Measurements from ENCODE around the gene SUGP2.

Gene SUGP2

GRCh38 chr19:18946335-18946734 lies 87.0 kb downstream of the SUGP2 start:
- Histone ChIP-seq H3K4me1 (ENCODE audit: control insufficient read depth, insufficient read depth, low read length) (peaks cover 6% of the 10 kb centered on the region), H3K9ac (ENCODE audit: low read depth, low read length) (no peak overlapping the region), H3K4me2 (ENCODE audit: low read length) (no peak overlapping the region), H3K36me3 (ENCODE audit: insufficient read depth, low read length) (peaks cover 23% of the 10 kb centered on the region), H3K4me3 (ENCODE audit: low read length) (no peak overlapping the region), H3K9me3 (replicated peaks; ENCODE audit: low read length) (no peaks in the 10 kb centered on the region), H3K27me3 (ENCODE audit: control insufficient read depth, insufficient read depth, low read length) (no peaks in the 10 kb centered on the region)

- Histone ChIP-seq H3K9ac (ENCODE audit: low read depth, low read length) (no peak overlapping the region), H3K4me2 (ENCODE audit: low read length) (no peak overlapping the region), H3K9me3 (replicated peaks; ENCODE audit: low read length) (no peaks in the 10 kb centered on the region), H3K4me3 (ENCODE audit: low read length) (no peak overlapping the region), H3K36me3 (ENCODE audit: insufficient read depth, low read length) (peaks cover 23% of the 10 kb centered on the region), H3K27me3 (ENCODE audit: control insufficient read depth, insufficient read depth, low read length) (no peaks in the 10 kb centered on the region), H3K4me1 (ENCODE audit: control insufficient read depth, insufficient read depth, low read length) (peaks cover 6% of the 10 kb centered on the region)
Measured at GRCh38 chr19:18945297-18945696, 88.0 kb downstream of the SUGP2 start.

DNA sequence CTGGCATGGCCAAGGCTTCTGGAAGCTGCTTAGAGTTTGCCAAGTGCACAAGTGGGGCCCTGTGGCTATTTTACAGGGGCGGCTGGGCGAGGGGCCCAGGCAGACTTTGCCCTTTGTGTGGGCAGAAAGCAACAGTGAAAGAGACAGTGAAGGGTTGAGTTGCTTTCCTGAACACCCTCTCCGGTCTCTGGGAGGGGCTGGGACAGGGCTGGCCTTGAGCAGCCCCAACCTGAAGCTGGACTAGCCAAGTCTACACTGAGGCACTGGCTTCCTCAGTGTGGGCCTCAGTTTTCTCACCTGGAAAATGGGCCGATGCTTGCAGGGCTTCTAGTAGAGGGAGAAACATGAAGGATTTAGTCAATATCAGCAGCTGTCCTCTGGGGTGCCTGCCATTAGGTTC lies 89.9 kb downstream of the SUGP2 start:
- Histone ChIP-seq H3K4me3 (ENCODE audit: low read length) (no peak overlapping the region), H3K9me3 (replicated peaks; ENCODE audit: low read length) (no peaks in the 10 kb centered on the region), H3K9ac (ENCODE audit: low read depth, low read length) (no peak overlapping the region), H3K36me3 (ENCODE audit: insufficient read depth, low read length) (peaks cover 24% of the 10 kb centered on the region), H3K4me2 (ENCODE audit: low read length) (no peak overlapping the region), H3K27me3 (ENCODE audit: control insufficient read depth, insufficient read depth, low read length) (no peaks in the 10 kb centered on the region), H3K4me1 (ENCODE audit: control insufficient read depth, insufficient read depth, low read length) (peaks cover 12% of the 10 kb centered on the region)

GRCh38 chr19:18942692-18943091 lies 90.6 kb downstream of the SUGP2 start:
- peaks cover 12% of the 10 kb centered on the region for H3K4me1 ChIP-seq (ENCODE audit: control insufficient read depth, insufficient read depth, low read length)
- no peaks in the 10 kb centered on the region for H3K27me3 ChIP-seq (ENCODE audit: control insufficient read depth, insufficient read depth, low read length)
- no peak overlapping the region for H3K4me2 ChIP-seq (ENCODE audit: low read length)
- no peak overlapping the region for H3K4me3 ChIP-seq (ENCODE audit: low read length)
- no peaks in the 10 kb centered on the region for H3K9me3 ChIP-seq (replicated peaks; ENCODE audit: low read length)
- H3K9ac ChIP-seq (ENCODE audit: low read depth, low read length): no peak overlapping the region
- peaks cover 24% of the 10 kb centered on the region for H3K36me3 ChIP-seq (ENCODE audit: insufficient read depth, low read length)

- Histone ChIP-seq H3K27me3 (ENCODE audit: control insufficient read depth, insufficient read depth, low read length) (no peaks in the 10 kb centered on the region), H3K9ac (ENCODE audit: low read depth, low read length) (no peak overlapping the region), H3K9me3 (replicated peaks; ENCODE audit: low read length) (no peaks in the 10 kb centered on the region), H3K4me2 (ENCODE audit: low read length) (peak overlapping the region; percentile 82), H3K36me3 (ENCODE audit: insufficient read depth, low read length) (peaks cover 23% of the 10 kb centered on the region), H3K4me3 (ENCODE audit: low read length) (peak overlapping the region; percentile 68), H3K4me1 (ENCODE audit: control insufficient read depth, insufficient read depth, low read length) (peaks cover 12% of the 10 kb centered on the region)
Measured at GRCh38 chr19:18941628-18942354, 91.5 kb downstream of the SUGP2 start.
